GM12801 (cell line): Measurements from ENCODE around the gene FHOD1.

ENCODE experiments used
- TF ChIP-seq, protein P1 (sequence below): IDR thresholded peaks from one replicate; pipeline ENCODE4 v1.5.1; 2011; ENCODE audit warnings: control low read depth; ENCODE audit not compliant: insufficient read length; ENCODE audit errors: extremely low read depth

The FHOD1 gene

DNA sequence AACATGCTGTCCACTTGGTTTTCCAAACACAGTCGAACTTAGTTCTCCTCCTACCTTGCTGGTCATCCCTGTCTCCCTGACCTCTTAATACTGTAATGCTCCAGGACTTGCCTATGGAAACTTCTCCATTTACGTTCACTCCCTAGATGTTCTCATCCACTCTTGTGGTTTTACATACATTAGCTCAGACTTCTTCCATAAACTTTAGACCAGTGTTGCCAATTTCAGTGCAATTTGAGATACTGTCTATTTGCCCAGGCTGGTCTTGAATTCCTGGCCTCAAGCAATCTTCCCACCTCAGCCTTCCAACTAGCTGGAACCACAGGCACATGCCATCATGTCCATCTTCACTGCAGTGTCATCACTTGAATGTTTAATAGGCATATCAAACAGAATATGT, 65.0 kb downstream of the FHOD1 start:
- TF ChIP-seq, protein P1, sequence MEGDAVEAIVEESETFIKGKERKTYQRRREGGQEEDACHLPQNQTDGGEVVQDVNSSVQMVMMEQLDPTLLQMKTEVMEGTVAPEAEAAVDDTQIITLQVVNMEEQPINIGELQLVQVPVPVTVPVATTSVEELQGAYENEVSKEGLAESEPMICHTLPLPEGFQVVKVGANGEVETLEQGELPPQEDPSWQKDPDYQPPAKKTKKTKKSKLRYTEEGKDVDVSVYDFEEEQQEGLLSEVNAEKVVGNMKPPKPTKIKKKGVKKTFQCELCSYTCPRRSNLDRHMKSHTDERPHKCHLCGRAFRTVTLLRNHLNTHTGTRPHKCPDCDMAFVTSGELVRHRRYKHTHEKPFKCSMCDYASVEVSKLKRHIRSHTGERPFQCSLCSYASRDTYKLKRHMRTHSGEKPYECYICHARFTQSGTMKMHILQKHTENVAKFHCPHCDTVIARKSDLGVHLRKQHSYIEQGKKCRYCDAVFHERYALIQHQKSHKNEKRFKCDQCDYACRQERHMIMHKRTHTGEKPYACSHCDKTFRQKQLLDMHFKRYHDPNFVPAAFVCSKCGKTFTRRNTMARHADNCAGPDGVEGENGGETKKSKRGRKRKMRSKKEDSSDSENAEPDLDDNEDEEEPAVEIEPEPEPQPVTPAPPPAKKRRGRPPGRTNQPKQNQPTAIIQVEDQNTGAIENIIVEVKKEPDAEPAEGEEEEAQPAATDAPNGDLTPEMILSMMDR: no peak

DNA sequence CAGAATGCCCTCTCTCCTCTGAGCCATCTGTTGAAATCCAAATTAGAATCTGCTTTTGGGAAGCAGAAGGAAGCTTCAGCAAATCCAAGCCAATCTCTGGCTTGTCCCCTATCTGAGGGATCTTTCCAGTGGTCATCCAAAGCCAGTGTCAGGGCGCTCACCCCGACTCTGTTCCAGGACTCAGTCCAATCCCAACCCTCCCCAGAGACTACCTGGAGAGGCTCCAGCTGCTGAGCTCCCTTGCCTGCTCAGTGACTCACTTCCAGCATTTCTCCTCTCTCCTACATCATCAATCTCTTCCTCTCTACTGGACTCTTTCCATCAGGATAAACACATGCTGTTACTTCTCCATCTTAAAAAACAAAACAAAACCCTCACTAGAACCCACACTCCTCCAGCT, 65.9 kb downstream of the FHOD1 start:
- TF ChIP-seq, protein P1: no peak

DNA sequence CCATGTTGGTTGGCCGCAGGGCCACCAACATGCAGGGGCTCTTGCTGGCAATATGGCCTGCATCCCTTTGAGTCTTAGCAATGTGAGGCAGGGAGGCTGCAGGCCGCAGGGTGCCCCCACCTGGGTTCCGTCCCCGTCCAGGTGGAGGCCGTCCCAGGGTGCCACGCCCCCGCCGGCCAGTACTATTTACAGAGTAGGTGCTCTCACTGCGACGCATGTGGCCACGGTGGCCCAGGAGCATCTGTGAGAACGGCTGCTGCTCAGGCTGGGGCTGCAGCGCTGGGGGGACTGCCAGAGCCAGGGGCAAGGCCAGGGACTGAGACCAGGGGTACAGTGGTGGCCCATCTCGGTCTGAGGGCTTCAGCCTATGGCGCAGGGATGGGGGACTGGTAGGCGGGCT, 67.1 kb downstream of the FHOD1 start:
- TF ChIP-seq, protein P1: no peak

DNA sequence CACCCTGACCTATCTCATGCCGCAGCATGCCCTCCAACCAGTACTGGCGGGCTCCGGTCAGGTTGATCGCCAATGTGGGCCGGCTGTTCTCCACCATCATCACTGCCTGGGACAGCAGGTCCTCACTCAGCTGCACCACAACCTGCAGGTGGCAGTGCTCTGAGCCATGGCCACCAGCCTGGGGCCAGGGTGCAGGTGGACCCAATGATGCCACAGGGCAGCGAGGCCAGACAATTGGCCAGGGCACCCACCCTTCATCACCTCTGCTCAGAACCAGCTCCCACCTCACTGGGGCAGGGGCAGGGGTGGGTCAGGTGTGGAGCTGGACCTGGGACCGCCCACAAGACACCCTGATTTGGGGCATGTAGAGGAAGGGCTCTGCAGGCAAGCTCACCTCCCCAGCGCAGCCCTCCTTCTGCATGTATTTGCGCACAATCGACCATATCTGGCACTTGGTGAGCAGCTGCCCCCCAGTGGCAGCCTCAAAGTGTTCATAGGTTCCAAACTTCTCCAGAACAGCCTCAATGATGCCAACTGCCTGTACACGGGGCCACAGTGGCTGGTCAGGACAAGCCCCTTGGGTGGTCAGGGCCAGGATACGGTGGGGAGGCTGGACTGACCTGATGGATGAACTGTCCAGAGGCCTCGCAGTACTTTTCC, 67.7 kb downstream of the FHOD1 start:
- TF ChIP-seq, protein P1: no peak
